ENCODE data around the gene ARHGAP26. TPM values are rescaled to one million over a fixed set of nuclear protein-coding genes. Genes with fewer than 3 reads are reported as not detected.

ARHGAP26 gene
- total and polyA plus RNA-seq, 2 of the 4 experiments (the other 2 are of a cell fraction), result 0.54 to 0.56 TPM

GRCh38 chr5:143173139-143173889 lies 403.1 kb downstream of the ARHGAP26 start:
- no peak overlapping the region for H2BK15ac ChIP-seq (ENCODE audit: low read depth, low read length)
- H4K20me1 ChIP-seq (ENCODE audit: insufficient read depth, low read length), result no peaks in the 10 kb centered on the region
- H3K79me1 ChIP-seq (ENCODE audit: low read depth in 1 of 2, low read length in 2 of 2), result no peaks in the 10 kb centered on the region
- H2BK5ac ChIP-seq (ENCODE audit: low read depth, low read length, poor library complexity, severe bottlenecking), result no peak overlapping the region
- ATAC-seq (ENCODE audit: low read depth) (no peak), DNase-seq (no peak)
- H2BK20ac ChIP-seq (ENCODE audit: low read depth, low read length), result no peak overlapping the region
- no peak overlapping the region for H3K4me2 ChIP-seq (ENCODE audit: low read depth, low read length)
- no peaks in the 10 kb centered on the region for H3K9me3 ChIP-seq (ENCODE audit: control insufficient read depth, insufficient read depth, low read length)
- H3K4me3 ChIP-seq (ENCODE audit: insufficient read depth, low read depth, low read length), result no peak overlapping the region
- H3K4me1 ChIP-seq (ENCODE audit: control insufficient read depth, insufficient read depth, low read length), result peaks cover 8% of the 10 kb centered on the region
- no peaks in the 10 kb centered on the region for H3K9me1 ChIP-seq (ENCODE audit: insufficient read depth, low read length)
- no peak overlapping the region for H3K4ac ChIP-seq (ENCODE audit: low read depth, low read length)
- no peak overlapping the region for H4K5ac ChIP-seq (ENCODE audit: low read depth, low read length)
- dilution Hi-C loops (cut with HindIII; ENCODE audit: low sequenced_read_pairs, unreplicated experiment), result no loop called here
- ChIA-PET CTCF (no interaction called here), POLR2A (ENCODE audit: unreplicated experiment) (no interaction called here)
- no peak overlapping the region for H4K8ac ChIP-seq (ENCODE audit: low read depth in 2 of 2, low read length in 2 of 2)
- H2BK120ac ChIP-seq (ENCODE audit: low read depth, low read length), result no peak overlapping the region
- no peak overlapping the region for H3K56ac ChIP-seq (ENCODE audit: extremely low read depth, insufficient read depth, low read length)
- no peaks in the 10 kb centered on the region for H3K27me3 ChIP-seq (ENCODE audit: control insufficient read depth, insufficient read depth, low read length)
- no peak overlapping the region for H2AFZ ChIP-seq (replicated peaks; ENCODE audit: low read length, poor library complexity)
- H2AK5ac ChIP-seq (ENCODE audit: low read depth, low read length), result no peak overlapping the region
- no peak overlapping the region for H3K23ac ChIP-seq (ENCODE audit: low read depth, low read length)
- H4K91ac ChIP-seq (ENCODE audit: insufficient read depth, low read depth, low read length), result no peak overlapping the region
- no peak overlapping the region for H3K27ac ChIP-seq (ENCODE audit: insufficient read depth, low read length)
- no peak overlapping the region for H3K9ac ChIP-seq (ENCODE audit: low read depth, low read length)
- no peak overlapping the region for H3K14ac ChIP-seq (replicated peaks; ENCODE audit: low read depth, low read length)
- in situ Hi-C loops (cut with MboI; ENCODE audit: low sequenced_read_pairs), result no loop called here
- no TSS peak for BruUV-seq (replicated peaks)
- H3K36me3 ChIP-seq (ENCODE audit: control insufficient read depth, insufficient read depth, low read length), result no peaks in the 10 kb centered on the region
- H2AK9ac ChIP-seq (replicated peaks; ENCODE audit: low read depth, low read length, poor library complexity), result no peak overlapping the region
- TF ChIP-seq, protein P1, sequence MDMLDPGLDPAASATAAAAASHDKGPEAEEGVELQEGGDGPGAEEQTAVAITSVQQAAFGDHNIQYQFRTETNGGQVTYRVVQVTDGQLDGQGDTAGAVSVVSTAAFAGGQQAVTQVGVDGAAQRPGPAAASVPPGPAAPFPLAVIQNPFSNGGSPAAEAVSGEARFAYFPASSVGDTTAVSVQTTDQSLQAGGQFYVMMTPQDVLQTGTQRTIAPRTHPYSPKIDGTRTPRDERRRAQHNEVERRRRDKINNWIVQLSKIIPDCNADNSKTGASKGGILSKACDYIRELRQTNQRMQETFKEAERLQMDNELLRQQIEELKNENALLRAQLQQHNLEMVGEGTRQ (IDR thresholded peaks at IDR 0.05; ENCODE audit: low read depth, low read length), result no peak
- no peak for TF ChIP-seq MXI1 (IDR thresholded peaks at IDR 0.05; ENCODE audit: borderline replicate concordance, low read depth, low read length)
- intact Hi-C loops (cut with micrococcal nuclease), result loop anchor here (10.0 kb wide), 1 partner anchor 149 kb away; no protein-coding TSS in a partner anchor
- no peak overlapping the region for H3K18ac ChIP-seq (ENCODE audit: low read depth, low read length)
- WGBS, 2 experiments (ENCODE audit: extremely low coverage in 2 of 2, insufficient read length in 1 of 2), result 67% methylated on average over 1 of the region's 12 CpGs; no CpG with 5 or more reads in 1 of the 2 experiments
